ENCODE measurements around the gene RARRES1.
A peak's percentile ranks its signal among the peaks of the same experiment; 100 is the strongest.

Gene RARRES1

GRCh38 chr3:158765518-158766205 is 33.4 kb upstream of the RARRES1 start:
- peak; percentile 45 for DNase-seq (ENCODE audit: low spot score)

DNA sequence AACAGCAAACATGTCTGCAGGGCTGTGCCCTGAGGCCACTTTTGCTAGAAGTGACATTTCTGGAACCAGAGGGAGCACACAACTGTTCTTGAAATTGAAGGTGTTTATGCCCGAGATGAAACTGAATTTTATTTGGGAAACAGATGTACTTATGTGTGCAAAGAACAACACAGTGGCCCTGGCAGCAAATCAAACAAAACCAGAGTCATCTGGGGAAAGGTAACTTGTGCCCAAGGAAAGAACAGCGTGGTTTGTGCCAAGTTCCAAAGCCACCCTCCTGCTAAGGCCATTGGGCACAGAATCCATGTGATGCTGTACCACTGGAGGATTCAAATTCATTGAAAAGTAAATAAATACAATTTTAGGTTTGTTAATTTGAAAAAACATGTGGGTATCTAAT is 31.2 kb upstream of the RARRES1 start:
- no peak for DNase-seq (ENCODE audit: low spot score)

DNA sequence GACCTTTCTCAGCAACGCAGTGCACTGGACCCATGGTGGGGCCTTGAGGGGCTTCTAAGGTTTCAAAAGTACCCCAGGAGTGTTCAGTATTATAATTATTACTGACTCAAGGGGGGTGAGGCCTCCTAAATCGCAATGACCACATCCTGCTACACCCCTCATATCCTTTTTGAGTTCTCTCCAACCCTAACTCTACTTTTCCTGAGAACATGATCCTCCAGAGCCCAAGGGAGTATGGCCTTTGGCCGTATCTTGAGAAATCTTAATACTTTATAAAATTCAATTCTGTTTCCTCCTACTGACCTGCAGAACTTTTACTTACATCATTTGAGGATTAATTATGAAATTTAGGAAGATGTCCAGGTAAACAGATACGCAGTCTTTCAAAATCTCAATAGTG is 30.4 kb upstream of the RARRES1 start:
- no peak for DNase-seq (ENCODE audit: low spot score)

GRCh38 chr3:158761350-158761749 is 29.1 kb upstream of the RARRES1 start:
- DNase-seq (ENCODE audit: low spot score), result no peak

DNA sequence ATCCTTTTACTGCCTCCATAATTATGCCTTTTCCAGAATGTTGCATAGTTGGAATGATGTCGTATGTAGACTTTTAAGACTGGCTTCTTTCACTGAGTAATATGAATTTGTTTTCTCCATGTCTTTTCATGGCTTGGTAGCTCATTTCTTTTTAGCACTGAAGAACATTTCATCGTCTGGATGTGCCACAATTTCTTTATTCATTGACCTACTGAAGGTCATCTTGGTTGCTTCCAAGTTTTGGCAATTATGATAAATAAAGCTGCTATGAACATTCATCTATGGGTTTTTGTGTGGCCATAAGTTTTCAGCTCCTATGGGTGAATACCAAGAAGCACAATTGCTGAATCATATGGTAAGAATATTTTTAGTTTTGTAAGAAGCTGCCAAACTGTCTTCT is 23.2 kb upstream of the RARRES1 start:
- no peak for DNase-seq (ENCODE audit: low spot score)

DNA sequence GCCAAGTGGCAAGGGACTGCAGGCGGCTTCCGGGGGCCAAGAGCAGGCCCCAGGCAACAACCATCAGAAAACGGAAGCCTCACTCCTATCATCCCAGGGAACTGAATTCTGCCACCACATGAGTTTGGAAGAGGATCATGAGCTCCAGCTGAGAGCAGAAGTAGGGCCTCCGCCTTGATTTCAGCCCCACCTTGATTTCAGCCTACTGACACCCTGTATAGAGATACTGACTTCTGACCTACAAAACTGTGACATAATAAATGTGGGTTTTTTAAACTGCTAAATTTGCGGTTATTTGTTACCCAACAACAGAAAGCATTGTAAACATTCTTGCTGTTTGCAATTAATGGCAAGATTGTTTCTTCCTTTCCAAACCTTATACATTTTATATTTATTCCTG is 21.6 kb upstream of the RARRES1 start:
- no peak for DNase-seq (ENCODE audit: low spot score)

DNA sequence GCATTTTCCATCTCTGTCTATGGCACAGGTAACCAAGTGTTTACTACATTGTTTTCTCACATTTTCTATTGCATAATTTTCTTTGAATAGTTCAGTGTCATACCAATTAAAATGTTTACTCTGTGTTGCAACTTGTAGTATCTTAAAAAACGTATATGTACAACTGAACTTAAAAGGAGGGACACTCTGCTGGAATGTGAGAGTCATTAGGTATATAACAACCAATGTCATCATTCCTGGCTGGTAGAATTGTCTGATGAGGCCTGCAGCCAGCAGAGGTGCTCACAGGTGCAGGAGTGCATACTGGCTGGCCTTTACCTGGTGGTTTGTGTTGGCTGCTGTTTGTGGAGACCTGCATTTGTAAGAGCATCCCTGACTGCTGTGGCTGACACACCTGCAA is 19.1 kb upstream of the RARRES1 start:
- no peak for DNase-seq (ENCODE audit: low spot score)

- DNase-seq (ENCODE audit: low spot score), result no peak
Observed at GRCh38 chr3:158750016-158750415, 17.8 kb upstream of the RARRES1 start.

DNA sequence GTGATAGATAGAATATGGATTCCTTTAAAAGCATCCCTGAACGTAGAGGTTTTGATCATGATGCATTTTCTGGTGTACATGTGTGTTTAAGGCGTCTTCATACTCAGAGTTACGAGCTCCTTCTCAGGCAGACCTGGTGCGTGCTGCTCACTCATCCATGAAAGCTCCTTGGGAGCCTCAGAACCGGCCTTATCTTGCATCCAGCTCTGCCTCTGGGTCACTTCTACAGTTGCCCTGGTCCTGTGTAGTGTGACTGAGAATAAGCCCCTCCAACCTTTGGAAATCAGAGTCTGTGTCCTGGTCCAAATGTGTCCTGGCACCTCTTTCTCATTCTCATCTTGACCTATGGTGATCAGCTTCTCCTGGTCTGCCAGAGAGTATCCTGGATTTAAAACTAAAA is 17.3 kb upstream of the RARRES1 start:
- no peak for DNase-seq (ENCODE audit: low spot score)

- peak; percentile 59 for DNase-seq (ENCODE audit: low spot score)
Observed at GRCh38 chr3:158748237-158748828, 16.1 kb upstream of the RARRES1 start.

DNA sequence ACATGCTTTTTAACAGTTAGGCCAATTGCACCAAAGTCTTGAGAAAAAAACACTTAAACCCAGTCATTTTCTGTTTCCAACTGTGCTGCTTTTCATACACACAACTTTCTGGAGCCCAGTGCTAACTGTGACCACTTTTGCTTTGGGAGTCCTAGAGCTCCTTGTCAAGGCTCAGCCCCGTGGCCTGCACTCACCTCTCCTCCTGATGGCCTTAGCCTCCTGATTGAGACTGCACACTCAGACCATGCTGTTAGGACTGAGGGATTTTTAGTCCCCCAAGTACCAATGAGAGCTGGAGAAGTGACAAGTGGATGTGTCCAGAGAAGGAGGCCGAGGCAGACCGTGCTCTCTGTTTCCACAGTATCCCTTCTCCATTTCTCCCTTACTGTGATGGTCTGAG is 15.2 kb upstream of the RARRES1 start:
- DNase-seq (ENCODE audit: low spot score), result no peak

DNA sequence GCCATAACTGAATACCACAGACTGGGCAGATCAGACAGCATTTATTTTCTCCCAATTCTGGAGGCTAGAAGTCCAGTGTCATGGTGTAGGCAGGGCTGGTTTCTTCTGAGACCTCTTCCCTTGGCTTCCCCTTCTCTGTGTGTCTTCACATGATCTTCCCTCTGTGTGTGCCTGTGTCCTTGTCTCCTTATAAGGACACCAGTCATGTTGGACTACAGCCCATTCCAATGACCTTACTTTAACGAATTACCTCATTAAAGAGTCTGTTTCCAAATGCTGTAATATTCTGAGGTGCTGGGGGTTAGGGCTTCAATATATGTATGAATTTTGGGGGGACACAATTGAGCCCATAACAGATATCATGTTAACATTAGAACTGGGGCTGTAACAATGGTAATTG is 13.3 kb upstream of the RARRES1 start:
- no peak for DNase-seq (ENCODE audit: low spot score)

- DNase-seq (ENCODE audit: low spot score), result no peak
Observed at GRCh38 chr3:158744567-158745288, 12.5 kb upstream of the RARRES1 start.

GRCh38 chr3:158743664-158744566 is 11.7 kb upstream of the RARRES1 start:
- DNase-seq (ENCODE audit: low spot score), result no peak

- DNase-seq (ENCODE audit: low spot score), result no peak
Observed at GRCh38 chr3:158742871-158743663, 10.8 kb upstream of the RARRES1 start.

DNA sequence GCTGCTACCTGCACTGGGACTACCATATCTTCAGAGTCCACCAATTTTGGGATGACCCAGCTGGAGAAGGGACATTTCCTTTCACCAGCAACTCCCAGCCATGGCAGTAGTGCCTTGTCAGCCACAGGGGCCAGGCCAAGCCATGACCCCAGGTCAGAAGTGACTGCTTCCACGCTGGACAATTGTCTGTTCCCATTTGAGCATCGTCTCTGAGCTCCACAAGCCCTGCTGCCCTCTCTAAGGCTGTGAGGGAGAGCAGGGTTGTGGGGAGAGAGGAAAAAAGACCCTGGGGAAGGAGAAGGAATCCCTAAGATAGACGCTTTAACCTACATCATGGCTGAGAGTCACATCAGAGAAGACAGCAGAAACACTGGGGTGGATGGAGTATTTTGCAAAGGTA is 7.4 kb upstream of the RARRES1 start:
- DNase-seq (ENCODE audit: low spot score), result no peak

DNA sequence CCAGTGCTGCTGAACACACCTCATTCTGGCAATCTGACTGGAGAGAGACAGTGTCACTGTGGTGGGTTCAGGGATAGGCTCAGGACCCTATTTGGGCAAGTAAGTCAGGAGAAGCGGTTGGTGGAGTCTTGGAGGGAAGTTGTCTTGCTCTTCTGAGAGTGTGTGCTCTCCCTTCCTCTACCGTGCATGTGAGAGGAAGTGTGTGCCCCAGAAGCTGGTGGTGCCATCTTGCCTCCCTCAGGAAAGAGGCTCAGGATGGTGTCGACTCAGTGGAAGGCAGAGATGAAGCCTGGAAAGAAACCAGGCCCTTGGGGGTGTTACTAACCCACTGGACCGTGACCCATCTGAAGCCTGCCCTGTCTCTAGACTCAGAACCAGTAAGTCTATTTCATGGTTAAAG is 6.8 kb upstream of the RARRES1 start:
- DNase-seq (ENCODE audit: low spot score), result no peak

DNA sequence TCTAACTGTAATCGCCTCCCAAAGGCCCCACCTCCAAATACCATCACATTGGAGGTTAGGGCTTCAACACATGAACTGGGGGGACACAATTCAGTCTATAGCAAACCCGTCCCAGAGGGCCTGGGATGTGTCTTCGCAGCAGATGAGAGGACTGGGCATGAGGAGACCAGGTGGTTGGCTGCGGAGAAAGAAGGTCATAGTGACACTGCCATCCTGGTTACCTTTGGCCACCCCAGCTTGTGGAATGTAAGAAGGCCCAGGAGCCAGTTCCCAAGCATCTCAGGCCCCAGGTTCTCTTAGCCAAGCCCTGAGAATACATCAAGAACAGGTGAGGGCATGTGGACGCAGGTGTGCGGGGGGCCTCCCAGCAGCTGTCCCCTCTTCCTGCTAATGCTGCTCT is 6.4 kb upstream of the RARRES1 start:
- no peak for DNase-seq (ENCODE audit: low spot score)

- DNase-seq (ENCODE audit: low spot score), result no peak
Observed at GRCh38 chr3:158737976-158738615, 5.8 kb upstream of the RARRES1 start.

GRCh38 chr3:158737410-158737809 is 5.2 kb upstream of the RARRES1 start:
- DNase-seq (ENCODE audit: low spot score), result no peak
